ENCODE data around the gene WSCD2. TPM values are rescaled to one million over a fixed set of nuclear protein-coding genes. Genes with fewer than 3 reads are reported as not detected.

Gene WSCD2
- not detected in 2 replicates for total RNA-seq

GRCh38 chr12:108129017-108129812 lies at the start of gene WSCD2:
TSS of gene WSCD2 (plus strand) at chr12:108129288. CDS start at chr12:108195833, 66,545 bp downstream.

Other genes starting within 250 kb of the WSCD2 start
- 0.09 and 0.14 TPM in 2 replicates for gene CMKLR1, start 210.0 kb downstream of the WSCD2 start, total RNA-seq